Endothelial cell of umbilical vein (primary cell): ENCODE data around the gene OCA2. TPM values are rescaled to one million over a fixed set of nuclear protein-coding genes. Genes with fewer than 3 reads are reported as not detected.
"Not testable (repeated sequence)": the region's sequence is repeated elsewhere in the genome, so short reads cannot be mapped to it uniquely, and the experiment has no call there.

Source experiments
- BruUV-seq: library from RNA; stranded (reverse); fragments of 400-500 nt; replicated peaks from 2 replicates; lab custom pipeline; 2021; lab: Mats Ljungman, UMichigan
- CTCF ChIA-PET: fragments of 300-600, 350-600 bp; sonication (Branson Sonifier 250); formaldehyde crosslinking; loops from one replicate; lab custom pipeline; 2021; ENCODE audit warnings: antibody characterized with exemption, inconsistent platforms; lab: Charles Lee
- POLR2A ChIA-PET: fragments of 300-600, 350-600 bp; sonication (Branson Sonifier 250); formaldehyde crosslinking; loops from one replicate; lab custom pipeline; 2021; ENCODE audit warnings: antibody characterized with exemption, inconsistent platforms; lab: Charles Lee
- DNase-seq: peaks from one replicate; pipeline ENCODE4 v3.0.0-alpha.2; 2011; ENCODE audit warnings: low read depth, low spot score
- FAIRE-seq: peaks from 2 replicates; lab custom pipeline; 2011; peaks lifted over from hg19 to GRCh38; lab: Jason Lieb, UNC
- H2AFZ ChIP-seq: 2 replicates; pipeline ENCODE4 v1.6.0; 2012; ENCODE audit warnings: low read depth, low read length, control low read depth, inconsistent platforms
- H3K27ac ChIP-seq: 2 replicates; pipeline ENCODE4 v1.5.1; 2011; ENCODE audit warnings: low read depth, mild to moderate bottlenecking, control low read depth, low read length, moderate library complexity; ENCODE audit not compliant: insufficient read depth
- H3K27me3 ChIP-seq, 2 experiments: 2 replicates each; pipeline versions ENCODE4 v1.6.0 to v1.6.1; 2011; ENCODE audit warnings: low read length in 2 of 2, mixed read lengths in 1 of 2; ENCODE audit not compliant: control insufficient read depth in 2 of 2, insufficient read depth in 2 of 2
- H3K36me3 ChIP-seq, 2 experiments: 2 replicates in 1 of 2; 3 replicates in 1 of 2; pipeline ENCODE4 v1.5.1; 2011; ENCODE audit warnings: low read length in 2 of 2, mild to moderate bottlenecking in 1 of 2, moderate library complexity in 1 of 2; ENCODE audit not compliant: control insufficient read depth in 2 of 2, insufficient read depth in 2 of 2; ENCODE audit errors: extremely low read depth in 1 of 2
- H3K4me1 ChIP-seq: 3 replicates; pipeline ENCODE4 v1.5.1; 2011; ENCODE audit warnings: mild to moderate bottlenecking, low read length; ENCODE audit not compliant: control insufficient read depth, insufficient read depth; ENCODE audit errors: extremely low read depth
- H3K4me2 ChIP-seq: 2 replicates; pipeline ENCODE4 v1.6.1; 2011; ENCODE audit warnings: low read length, control low read depth, mixed read lengths; ENCODE audit not compliant: insufficient read depth
- H3K4me3 ChIP-seq, 3 experiments: fragments of 200-600 bp in 1 of 3; sonication (generic), shearing (Covaris generic) in 1 of 3; replicated peaks in 1 of 3; 2 replicates each; pipeline ENCODE4 v1.5.1; 2011 to 2016; ENCODE audit warnings: control low read depth in 3 of 3, low read length in 3 of 3, mild to moderate bottlenecking in 2 of 3, inconsistent platforms in 1 of 3, low read depth in 1 of 3, moderate library complexity in 1 of 3; ENCODE audit not compliant: insufficient read depth in 1 of 3
- H3K79me2 ChIP-seq: 2 replicates; pipeline ENCODE4 v1.6.0; 2012; ENCODE audit warnings: low read length, inconsistent platforms; ENCODE audit not compliant: control insufficient read depth, insufficient read depth
- H3K9ac ChIP-seq: replicated peaks from 2 replicates; pipeline ENCODE3; 2011; ENCODE audit warnings: low read length, control low read depth; ENCODE audit not compliant: insufficient read depth; ENCODE audit errors: extremely low read depth
- H3K9me1 ChIP-seq: replicated peaks from 3 replicates; pipeline ENCODE4 v1.6.0; 2011; ENCODE audit warnings: mild to moderate bottlenecking, low read length; ENCODE audit not compliant: control insufficient read depth, insufficient read depth; ENCODE audit errors: extremely low read depth
- H3K9me3 ChIP-seq: replicated peaks from 2 replicates; pipeline ENCODE4 v1.5.1; 2012; ENCODE audit warnings: low read length, inconsistent platforms; ENCODE audit not compliant: control insufficient read depth, insufficient read depth
- H4K20me1 ChIP-seq: replicated peaks from 2 replicates; pipeline ENCODE3; 2011; ENCODE audit warnings: mild to moderate bottlenecking, low read length; ENCODE audit not compliant: control insufficient read depth, insufficient read depth; ENCODE audit errors: extremely low read depth
- EZH2 ChIP-seq: IDR thresholded peaks from 2 replicates; pipeline ENCODE4 v1.6.1; 2012; ENCODE audit warnings: borderline replicate concordance, low read depth, mild to moderate bottlenecking, moderate library complexity, low read length, inconsistent platforms; ENCODE audit not compliant: severe bottlenecking
- FOS ChIP-seq: IDR thresholded peaks from 2 replicates; pipeline ENCODE4 v1.6.1; 2011; ENCODE audit warnings: mild to moderate bottlenecking, low read length, moderate library complexity, borderline replicate concordance; ENCODE audit not compliant: insufficient read depth
- GATA2 ChIP-seq: IDR thresholded peaks from 2 replicates; pipeline ENCODE4 v1.7.0; 2011; ENCODE audit warnings: low read depth, mild to moderate bottlenecking, moderate library complexity, mixed read lengths, low read length; ENCODE audit not compliant: insufficient read length, insufficient read depth
- JUN ChIP-seq: IDR thresholded peaks from 2 replicates; pipeline ENCODE4 v1.6.1; 2011; ENCODE audit warnings: borderline replicate concordance, low read depth; ENCODE audit not compliant: insufficient read length, insufficient read depth
- MYC ChIP-seq: IDR thresholded peaks from one replicate; pipeline ENCODE4 v1.6.1; 2011; ENCODE audit warnings: mild to moderate bottlenecking, low read depth, low read length
- POLR2A ChIP-seq: IDR thresholded peaks from 2 replicates; pipeline ENCODE4 v1.6.1; 2012; ENCODE audit warnings: low read depth, mild to moderate bottlenecking, control low read depth, low read length
- POLR2AphosphoS5 ChIP-seq: IDR thresholded peaks from 2 replicates; pipeline ENCODE4 v1.6.1; 2012; ENCODE audit warnings: low read depth, mild to moderate bottlenecking, control low read depth, low read length, moderate library complexity; ENCODE audit not compliant: insufficient read depth
- dilution Hi-C: fragments of 300-500 bp; cut with MboI; formaldehyde crosslinking; loops from one replicate; pipeline ENCODE4 v1.15.0; 2019; ENCODE audit warnings: low sequenced_read_pairs; ENCODE audit not compliant: extremely low pct_ligation_motif_present
- intact Hi-C: fragments of 100-400 bp; cut with micrococcal nuclease; formaldehyde crosslinking; loops from one replicate; pipeline ENCODE4 v1.10.0; 2022
- polyA plus RNA-seq, 4 experiments: library from polyadenylated mRNA; depleted of rRNA in 3 of 4; stranded (reverse) in 3 of 4; unstranded in 1 of 4; fragments of >200 nt; gene quantifications; 2 replicates each; pipeline versions ENCODE4 v1.2.1 to v1.2.3, GENCODE V29; 2011 to 2012; ENCODE audit warnings: missing spikeins in 1 of 4
- total RNA-seq: library from RNA; stranded (reverse); gene quantifications from 2 replicates; pipeline ENCODE4 v1.2.3, GENCODE V29; 2021
- TF ChIP-seq, protein P1 (sequence below): IDR thresholded peaks from 2 replicates; pipeline ENCODE4 v1.6.1; 2011; ENCODE audit not compliant: insufficient read depth, insufficient read length
- TF ChIP-seq, protein P2 (sequence below), 2 donors: IDR thresholded peaks; 1 replicate in 1 of 2; 2 replicates in 1 of 2; pipeline ENCODE4 v1.5.1; 2011; ENCODE audit warnings: low read length in 2 of 2, mild to moderate bottlenecking in 2 of 2, moderate library complexity in 2 of 2, control low read depth in 1 of 2, inconsistent platforms in 1 of 2, low read depth in 1 of 2; ENCODE audit not compliant: insufficient read depth in 1 of 2; ENCODE audit errors: extremely low read depth in 1 of 2

The OCA2 gene
- total and polyA plus RNA-seq, 2 donors (not counting 3 experiments of a cell fraction or from before 2014, with no cell fraction given) = not detected

DNA sequence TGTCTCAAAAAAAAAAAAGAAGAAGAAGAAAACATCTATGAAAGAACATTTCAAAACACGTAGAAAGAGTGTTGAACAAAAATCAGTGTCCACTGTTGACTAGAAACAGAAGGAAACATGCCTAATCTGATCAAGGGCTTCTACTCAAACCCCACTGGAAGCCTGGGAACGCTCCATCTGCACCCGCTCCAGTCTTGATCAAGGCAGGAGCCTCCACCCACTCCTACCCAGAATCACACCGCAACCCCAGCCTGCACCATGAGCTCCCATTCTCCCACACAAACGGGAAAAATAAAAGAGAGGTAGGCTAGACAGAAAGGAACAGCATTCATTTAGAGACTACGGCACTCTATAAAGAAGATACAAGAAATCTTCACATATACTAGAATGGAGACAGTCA lies 40.9 kb upstream of the OCA2 start:
- Histone ChIP-seq H3K27ac (no peak overlapping the region), H4K20me1 (no peaks in the 10 kb centered on the region), H3K4me1 (no peaks in the 10 kb centered on the region), H3K9me3 (no peaks in the 10 kb centered on the region), H3K79me2 (no peaks in the 10 kb centered on the region), H2AFZ (no peak overlapping the region), H3K27me3 (no peaks in the 10 kb centered on the region), H3K9me1 (no peaks in the 10 kb centered on the region), H3K4me2 (no peak overlapping the region), H3K4me3 (no peak overlapping the region), H3K9ac (no peak overlapping the region), H3K36me3 (peaks cover 0 to 27% of the 10 kb centered on the region in 2 experiments)
- ChIA-PET CTCF (interaction anchor here (3.2 kb wide), 1 partner anchor 14 kb away, joined by 12 read pairs; no protein-coding TSS in a partner anchor), POLR2A (no interaction called here)
- DNase-seq (no peak), FAIRE-seq (no peak)
- no TSS peak for BruUV-seq
- intact Hi-C loops = no loop called here
- dilution Hi-C loops = no loop called here
- TF ChIP-seq MYC = no peak
- TF ChIP-seq GATA2 = no peak
- no peak for TF ChIP-seq FOS
- TF ChIP-seq POLR2AphosphoS5 = no peak
- no peak for TF ChIP-seq JUN
- no peak for TF ChIP-seq EZH2
- TF ChIP-seq POLR2A = no peak
- TF ChIP-seq, protein P1, sequence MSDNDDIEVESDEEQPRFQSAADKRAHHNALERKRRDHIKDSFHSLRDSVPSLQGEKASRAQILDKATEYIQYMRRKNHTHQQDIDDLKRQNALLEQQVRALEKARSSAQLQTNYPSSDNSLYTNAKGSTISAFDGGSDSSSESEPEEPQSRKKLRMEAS = no peak
- TF ChIP-seq, protein P2, sequence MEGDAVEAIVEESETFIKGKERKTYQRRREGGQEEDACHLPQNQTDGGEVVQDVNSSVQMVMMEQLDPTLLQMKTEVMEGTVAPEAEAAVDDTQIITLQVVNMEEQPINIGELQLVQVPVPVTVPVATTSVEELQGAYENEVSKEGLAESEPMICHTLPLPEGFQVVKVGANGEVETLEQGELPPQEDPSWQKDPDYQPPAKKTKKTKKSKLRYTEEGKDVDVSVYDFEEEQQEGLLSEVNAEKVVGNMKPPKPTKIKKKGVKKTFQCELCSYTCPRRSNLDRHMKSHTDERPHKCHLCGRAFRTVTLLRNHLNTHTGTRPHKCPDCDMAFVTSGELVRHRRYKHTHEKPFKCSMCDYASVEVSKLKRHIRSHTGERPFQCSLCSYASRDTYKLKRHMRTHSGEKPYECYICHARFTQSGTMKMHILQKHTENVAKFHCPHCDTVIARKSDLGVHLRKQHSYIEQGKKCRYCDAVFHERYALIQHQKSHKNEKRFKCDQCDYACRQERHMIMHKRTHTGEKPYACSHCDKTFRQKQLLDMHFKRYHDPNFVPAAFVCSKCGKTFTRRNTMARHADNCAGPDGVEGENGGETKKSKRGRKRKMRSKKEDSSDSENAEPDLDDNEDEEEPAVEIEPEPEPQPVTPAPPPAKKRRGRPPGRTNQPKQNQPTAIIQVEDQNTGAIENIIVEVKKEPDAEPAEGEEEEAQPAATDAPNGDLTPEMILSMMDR (IDR thresholded peaks at IDR 0.05; ENCODE audit: extremely low read depth in 1 of 2, insufficient read depth in 1 of 2, low read depth in 1 of 2, low read length in 2 of 2) = no peak

DNA sequence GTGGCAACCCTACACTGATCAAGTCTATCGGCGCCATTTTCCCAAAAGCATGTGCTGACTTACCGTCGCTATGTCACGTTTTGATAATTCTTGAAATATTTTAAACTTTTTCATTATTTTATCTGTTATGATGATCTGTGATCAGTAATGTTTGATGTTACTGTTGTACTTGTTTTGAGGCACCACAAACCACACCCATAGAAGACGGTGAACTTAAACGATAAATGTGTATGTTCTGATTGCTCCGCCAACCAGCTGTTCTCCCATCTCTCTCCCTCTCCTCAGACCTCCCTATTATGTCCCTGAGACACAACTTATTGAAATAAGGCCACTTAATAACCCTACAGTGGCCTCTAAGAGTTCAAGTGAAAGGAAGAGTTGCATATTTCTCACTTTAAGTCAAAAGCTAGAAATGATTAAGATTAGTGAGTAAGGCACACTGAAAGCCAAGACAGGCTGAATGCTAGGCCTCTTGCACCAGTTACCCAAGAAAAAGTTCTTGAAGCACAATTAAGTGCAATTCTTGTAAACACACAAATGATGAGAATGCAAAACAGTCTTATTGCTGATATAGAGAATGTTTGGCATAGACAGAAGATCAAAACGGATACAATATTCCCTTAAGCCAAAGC lies 38.4 kb upstream of the OCA2 start:
- peaks cover 0 to 16% of the 10 kb centered on the region in 2 experiments for H3K36me3 ChIP-seq
- BruUV-seq, H4K20me1 ChIP-seq, DNase-seq, H3K4me3 ChIP-seq, H3K27me3 ChIP-seq, H3K9me1 ChIP-seq, H3K27ac ChIP-seq, H2AFZ ChIP-seq, H3K9ac ChIP-seq, dilution Hi-C loops, H3K79me2 ChIP-seq, FAIRE-seq, POLR2A ChIA-PET, intact Hi-C loops, H3K9me3 ChIP-seq, H3K4me2 ChIP-seq: not testable (repeated sequence)
- peaks cover 14% of the 10 kb centered on the region for H3K4me1 ChIP-seq
- CTCF ChIA-PET = interaction anchor here (2.0 kb wide), 1 partner anchor 11 kb away, joined by 12 read pairs; no protein-coding TSS in a partner anchor
